ENCODE results near the gene ACOT2.
"Not testable (repeated sequence)": the region's sequence is repeated elsewhere in the genome, so short reads cannot be mapped to it uniquely, and the experiment has no call there.

Gene ACOT2

DNA sequence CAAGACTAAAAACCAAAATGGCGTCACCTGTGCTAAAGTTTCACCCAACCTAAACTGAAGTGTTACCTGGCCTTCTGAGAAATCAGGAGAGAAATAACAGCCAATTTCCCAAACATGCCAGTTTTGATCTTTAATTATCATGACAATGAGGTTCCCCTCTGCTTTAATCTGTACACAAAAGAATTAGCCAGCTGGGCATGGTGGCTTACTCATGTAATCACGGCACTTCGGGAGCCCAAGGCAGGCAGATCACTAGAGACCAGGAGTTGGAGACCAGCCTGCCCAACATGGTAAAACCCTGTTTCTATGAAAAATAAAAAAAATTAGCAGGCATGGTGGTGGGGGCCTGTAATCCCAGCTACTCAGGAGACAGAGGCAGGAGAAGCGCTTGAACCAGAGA, 15.2 kb upstream of the ACOT2 start:
- TF ChIP-seq, protein P1, sequence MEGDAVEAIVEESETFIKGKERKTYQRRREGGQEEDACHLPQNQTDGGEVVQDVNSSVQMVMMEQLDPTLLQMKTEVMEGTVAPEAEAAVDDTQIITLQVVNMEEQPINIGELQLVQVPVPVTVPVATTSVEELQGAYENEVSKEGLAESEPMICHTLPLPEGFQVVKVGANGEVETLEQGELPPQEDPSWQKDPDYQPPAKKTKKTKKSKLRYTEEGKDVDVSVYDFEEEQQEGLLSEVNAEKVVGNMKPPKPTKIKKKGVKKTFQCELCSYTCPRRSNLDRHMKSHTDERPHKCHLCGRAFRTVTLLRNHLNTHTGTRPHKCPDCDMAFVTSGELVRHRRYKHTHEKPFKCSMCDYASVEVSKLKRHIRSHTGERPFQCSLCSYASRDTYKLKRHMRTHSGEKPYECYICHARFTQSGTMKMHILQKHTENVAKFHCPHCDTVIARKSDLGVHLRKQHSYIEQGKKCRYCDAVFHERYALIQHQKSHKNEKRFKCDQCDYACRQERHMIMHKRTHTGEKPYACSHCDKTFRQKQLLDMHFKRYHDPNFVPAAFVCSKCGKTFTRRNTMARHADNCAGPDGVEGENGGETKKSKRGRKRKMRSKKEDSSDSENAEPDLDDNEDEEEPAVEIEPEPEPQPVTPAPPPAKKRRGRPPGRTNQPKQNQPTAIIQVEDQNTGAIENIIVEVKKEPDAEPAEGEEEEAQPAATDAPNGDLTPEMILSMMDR (IDR thresholded peaks at IDR 0.05; ENCODE audit: borderline replicate concordance, control extremely low read depth, extremely low read depth, insufficient read depth, missing control alignments) = no peak
- DNase-seq (ENCODE audit: low spot score) = no peak
- in situ Hi-C loops (cut with MboI; ENCODE audit: low sequenced_read_pairs, unreplicated experiment) = no loop called here

DNA sequence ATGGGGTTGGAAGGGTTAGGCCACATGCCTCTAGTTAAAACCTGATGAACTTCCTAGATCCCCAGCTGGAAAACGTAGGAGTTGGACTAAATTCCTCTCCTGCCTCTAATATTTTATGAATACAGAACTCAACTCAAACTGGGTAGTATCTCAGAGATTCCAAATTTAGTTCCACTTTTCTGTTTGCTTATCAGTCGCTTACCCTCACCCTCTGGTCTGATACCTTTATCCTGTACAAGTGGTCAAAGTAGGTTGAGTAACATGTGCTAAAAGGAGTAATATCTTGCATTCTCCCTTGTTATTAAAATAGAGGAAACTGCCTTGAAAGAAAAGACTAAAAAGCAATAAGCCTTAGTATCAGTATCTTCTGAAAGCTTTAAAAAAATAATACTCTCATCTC, 11.8 kb upstream of the ACOT2 start:
- in situ Hi-C loops (cut with MboI; ENCODE audit: low sequenced_read_pairs, unreplicated experiment) = not testable (repeated sequence)

DNA sequence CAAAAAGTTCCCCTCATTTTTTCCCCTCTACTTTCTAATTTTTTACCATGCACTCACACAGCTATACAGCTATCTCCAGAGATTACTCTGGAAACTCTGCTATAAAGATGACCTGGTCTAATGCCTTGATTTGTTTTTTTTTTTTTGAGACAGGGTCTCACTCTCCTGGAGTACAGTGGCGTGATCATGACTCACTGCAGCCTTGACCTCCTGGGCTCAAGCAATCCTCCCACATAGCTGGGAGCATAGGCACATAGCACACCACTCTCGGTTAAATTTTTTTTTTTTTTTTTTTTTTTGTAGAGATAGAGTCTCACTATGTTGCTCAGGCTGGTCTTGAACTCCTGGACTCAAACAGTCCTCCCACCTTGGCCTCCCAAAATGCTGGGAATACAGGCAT, 10.8 kb upstream of the ACOT2 start:
- DNase-seq (ENCODE audit: low spot score); in situ Hi-C loops (cut with MboI; ENCODE audit: low sequenced_read_pairs, unreplicated experiment): not testable (repeated sequence)

More for the DNA sequence above, 11.8 kb upstream of the ACOT2 start:
- not testable (repeated sequence) for DNase-seq (ENCODE audit: low spot score)

DNA sequence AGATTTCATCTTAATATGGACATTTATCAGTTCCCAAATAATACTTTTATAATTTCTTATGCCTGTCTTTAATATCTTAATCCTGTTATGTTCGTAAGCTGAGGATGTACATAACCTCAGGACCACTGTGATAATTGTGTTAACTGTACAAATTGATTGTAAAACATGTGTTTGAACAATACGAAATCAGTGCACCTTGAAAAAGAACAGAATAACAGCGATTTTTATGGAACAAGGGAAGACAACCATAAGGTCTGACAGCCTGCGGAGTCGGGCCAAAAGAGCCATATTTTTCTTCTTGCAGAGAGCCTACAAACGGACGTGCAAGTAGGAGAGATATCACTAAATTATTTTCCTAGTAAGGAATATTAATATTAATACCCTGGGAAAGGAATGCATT, 6.8 kb upstream of the ACOT2 start:
- in situ Hi-C loops (cut with MboI; ENCODE audit: low sequenced_read_pairs, unreplicated experiment) = loop anchor here (5.0 kb wide), 1 partner anchor 45 kb away; no protein-coding TSS in a partner anchor
- not testable (repeated sequence) for DNase-seq (ENCODE audit: low spot score)

DNA sequence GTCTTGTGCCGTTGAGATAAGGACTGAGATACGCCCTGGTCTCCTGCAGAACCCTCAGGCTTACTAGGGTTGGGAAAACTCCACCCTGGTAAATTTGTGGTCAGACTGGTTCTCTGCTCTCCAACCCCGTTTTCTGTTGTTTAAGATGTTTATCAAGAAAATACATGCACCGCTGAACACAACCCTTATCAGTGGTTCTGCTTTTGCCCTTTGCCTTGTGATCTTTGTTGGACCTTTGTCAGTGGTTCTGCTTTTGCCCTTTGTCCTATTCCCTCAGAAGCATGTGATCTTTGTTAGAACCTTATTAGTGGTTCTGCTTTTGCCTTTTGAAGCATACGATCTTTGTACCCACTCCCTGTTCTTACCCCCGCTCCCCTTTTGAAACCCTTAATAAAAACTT, 6.3 kb upstream of the ACOT2 start:
- not testable (repeated sequence) for DNase-seq (ENCODE audit: low spot score)
- in situ Hi-C loops (cut with MboI; ENCODE audit: low sequenced_read_pairs, unreplicated experiment) = loop anchor here (5.0 kb wide), 1 partner anchor 45 kb away; no protein-coding TSS in a partner anchor

DNA sequence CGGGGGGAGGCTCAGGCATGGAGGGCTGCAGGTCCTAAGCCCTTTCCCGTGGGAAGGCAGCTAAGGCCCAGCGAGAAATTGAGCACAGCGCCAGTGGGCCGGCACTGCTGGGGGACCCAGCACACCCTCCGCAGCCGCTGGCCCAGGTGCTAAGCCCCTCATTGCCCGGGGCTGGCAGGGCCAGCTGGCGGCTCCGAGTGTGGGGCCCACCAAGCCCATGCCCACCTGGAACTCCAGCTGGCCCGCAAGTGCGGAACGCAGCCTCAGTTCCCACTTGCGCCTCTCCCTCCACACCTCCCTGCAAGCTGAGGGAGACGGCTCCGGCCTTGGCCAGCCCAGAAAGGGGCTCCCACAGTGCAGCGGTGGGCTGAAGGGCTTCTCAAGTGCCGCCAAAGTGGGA, 2.6 kb upstream of the ACOT2 start:
- DNase-seq (ENCODE audit: low spot score); in situ Hi-C loops (cut with MboI; ENCODE audit: low sequenced_read_pairs, unreplicated experiment): not testable (repeated sequence)

DNA sequence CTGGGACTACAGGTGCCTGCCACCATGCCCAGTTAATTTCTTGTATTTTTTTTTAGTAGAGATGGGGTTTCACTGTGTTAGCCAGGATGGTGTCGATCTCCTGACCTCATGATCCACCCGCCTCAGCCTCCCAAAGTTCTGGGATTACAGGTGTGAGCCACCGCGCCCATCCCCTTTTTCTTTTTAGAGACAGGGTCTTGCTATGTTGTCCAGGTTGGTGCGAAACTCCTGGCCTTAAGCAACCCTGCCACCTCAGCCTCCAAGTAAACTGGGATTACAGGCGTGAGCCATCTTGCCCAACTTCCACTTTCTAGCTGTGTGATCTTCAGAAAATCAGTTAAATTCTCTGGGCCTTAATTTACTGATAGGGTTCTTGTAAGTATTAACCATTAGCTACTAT, 2.1 kb upstream of the ACOT2 start:
- DNase-seq (ENCODE audit: low spot score); in situ Hi-C loops (cut with MboI; ENCODE audit: low sequenced_read_pairs, unreplicated experiment): not testable (repeated sequence)

DNA sequence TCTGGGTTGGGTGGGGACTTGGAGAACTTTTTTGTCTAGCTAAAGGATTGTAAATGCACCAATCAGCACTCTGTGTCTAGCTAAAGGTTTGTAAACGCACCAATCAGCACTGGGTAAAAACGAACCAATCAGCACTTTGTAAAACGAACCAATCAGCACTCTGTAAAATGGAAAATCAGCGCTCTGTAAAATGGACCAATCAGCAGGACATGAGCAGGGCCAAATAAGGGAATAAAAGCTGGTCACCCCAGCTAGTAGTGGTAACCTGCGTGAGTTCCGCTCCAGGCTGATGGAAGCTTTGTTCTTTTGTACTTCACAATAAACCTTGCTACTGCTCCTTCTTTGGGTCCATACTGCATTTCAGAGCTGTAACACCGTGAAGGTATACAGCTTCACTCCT, 1.7 kb upstream of the ACOT2 start:
- TF ChIP-seq, protein P1 (IDR thresholded peaks at IDR 0.05; ENCODE audit: borderline replicate concordance, control extremely low read depth, extremely low read depth, insufficient read depth, missing control alignments) = no peak
- in situ Hi-C loops (cut with MboI; ENCODE audit: low sequenced_read_pairs, unreplicated experiment) = no loop called here
- no peak for DNase-seq (ENCODE audit: low spot score)

DNA sequence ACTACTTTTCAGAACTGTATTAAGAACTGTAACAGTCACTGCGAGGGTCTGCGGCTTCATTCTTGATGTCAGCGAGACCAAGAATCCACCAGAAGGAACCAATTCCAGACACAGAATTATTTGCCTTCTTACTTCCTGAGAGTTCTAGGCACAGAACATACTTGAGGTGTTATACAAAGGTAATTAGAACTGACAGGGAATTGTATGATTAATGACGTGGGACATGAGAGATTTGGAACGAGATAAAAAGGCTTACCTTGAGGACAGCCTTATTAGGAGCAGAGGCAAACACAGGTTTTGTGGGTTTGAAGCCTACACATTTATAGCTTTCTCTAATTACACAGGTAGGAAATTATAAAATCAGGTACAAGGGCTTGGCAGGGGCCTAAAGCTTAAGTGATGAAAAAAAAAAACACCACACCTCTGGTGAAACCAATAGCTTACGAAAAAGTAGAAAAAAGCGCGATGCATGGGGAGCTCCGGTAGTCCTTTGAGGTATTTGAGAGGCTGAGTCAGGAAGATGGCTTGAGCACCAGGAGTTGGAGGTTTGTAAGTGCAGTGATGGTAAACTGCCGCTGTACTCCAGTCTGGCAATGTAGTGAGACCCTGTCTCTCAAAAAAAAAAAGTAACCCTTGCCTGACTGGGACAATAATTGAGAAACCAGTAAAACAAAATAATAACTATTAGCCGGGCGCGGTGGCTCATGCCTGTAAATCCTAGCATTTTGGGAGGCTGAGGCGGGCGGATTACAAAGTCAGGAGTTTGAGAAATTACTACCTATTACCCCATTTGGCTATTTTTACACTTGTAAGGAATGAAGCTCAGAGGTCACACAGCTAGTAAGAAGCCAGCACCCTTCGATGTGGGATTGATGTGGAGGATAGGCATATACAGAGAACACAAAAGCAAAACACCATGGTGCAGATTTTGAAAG, 795 bp upstream of the ACOT2 start:
- in situ Hi-C loops (cut with MboI; ENCODE audit: low sequenced_read_pairs, unreplicated experiment) = no loop called here
- DNase-seq (ENCODE audit: low spot score) = peak; percentile 8
- TF ChIP-seq, protein P1 (IDR thresholded peaks at IDR 0.05; ENCODE audit: borderline replicate concordance, control extremely low read depth, extremely low read depth, insufficient read depth, missing control alignments) = no peak

DNA sequence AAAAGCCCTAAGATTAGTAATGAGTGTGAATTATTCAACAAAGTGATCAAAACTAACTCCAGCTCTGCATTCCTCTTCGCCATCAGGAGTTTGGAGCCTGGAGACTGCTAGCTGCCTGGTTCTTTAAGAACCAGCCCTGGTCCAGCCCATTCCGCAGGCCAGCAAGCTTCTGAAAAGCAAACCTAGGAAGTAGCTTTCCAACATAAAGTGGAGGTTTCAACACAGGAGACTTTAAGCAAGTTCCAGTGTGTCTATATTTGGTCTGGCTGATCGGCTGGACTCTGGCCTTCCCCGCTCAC, 178 bp upstream of the ACOT2 start:
- DNase-seq (ENCODE audit: low spot score); in situ Hi-C loops (cut with MboI; ENCODE audit: low sequenced_read_pairs, unreplicated experiment): not testable (repeated sequence)

DNA sequence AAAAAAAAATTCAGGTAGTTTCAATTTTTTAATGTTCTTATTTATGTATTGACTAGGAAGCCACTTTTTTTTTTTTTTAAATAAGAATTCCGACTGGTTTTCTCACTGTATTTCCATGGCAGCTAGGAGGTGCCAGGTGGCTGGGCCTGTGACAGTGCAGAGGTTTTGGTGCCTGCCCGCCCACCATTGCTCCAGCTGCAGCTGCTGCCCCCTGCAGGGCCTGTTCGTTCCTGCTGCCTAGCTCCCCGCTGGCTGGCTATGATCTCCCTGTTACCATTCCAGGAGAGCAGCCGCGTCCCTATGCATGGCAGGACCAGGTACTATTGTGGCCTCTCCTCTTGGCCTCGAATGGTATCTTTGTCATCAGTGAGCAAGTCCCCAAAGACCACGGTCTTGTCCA, 1.9 kb downstream of the ACOT2 start:
- in situ Hi-C loops (cut with MboI; ENCODE audit: low sequenced_read_pairs, unreplicated experiment) = not testable (repeated sequence)
- DNase-seq (ENCODE audit: low spot score) = peak; percentile 51

DNA sequence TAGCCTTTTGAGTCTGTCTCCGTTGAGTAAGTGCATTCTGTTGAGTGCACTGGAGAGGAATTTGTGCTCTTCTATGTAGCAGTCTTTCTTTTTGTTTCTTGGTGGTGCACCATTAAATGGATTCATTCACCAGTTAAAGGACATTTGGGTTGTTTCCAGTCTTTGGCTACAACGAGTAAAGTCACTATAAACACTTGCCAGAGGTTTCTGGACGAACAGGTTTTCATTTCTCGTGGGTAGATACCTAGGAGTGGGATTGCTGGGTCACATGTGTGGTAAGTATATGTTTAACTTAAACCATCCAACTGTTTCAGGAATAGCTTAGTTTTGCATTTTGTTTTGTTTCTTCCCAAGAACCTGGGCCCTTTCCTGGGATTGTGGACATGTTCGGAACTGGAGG, 4.0 kb downstream of the ACOT2 start:
- DNase-seq (ENCODE audit: low spot score); in situ Hi-C loops (cut with MboI; ENCODE audit: low sequenced_read_pairs, unreplicated experiment): not testable (repeated sequence)

DNA sequence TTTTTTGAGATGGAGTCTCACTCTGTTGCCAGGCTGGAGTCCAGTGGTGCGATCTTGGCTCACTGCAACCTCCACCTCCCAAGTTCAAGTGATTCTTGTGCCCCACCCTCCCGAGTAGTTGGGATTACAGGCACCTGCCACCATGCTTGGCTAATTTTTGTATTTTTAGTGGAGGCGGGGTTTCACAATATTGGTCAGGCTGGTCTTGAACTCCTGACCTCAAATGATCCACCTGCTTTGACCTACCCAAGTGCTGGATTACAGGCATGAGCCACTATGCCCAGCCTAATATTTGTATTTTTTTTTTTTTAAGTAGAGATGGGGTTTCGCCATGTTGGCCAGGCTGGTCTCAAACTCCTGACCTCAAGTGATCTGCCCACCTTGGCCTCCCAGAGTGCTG, 4.7 kb downstream of the ACOT2 start:
- DNase-seq (ENCODE audit: low spot score); in situ Hi-C loops (cut with MboI; ENCODE audit: low sequenced_read_pairs, unreplicated experiment): not testable (repeated sequence)

DNA sequence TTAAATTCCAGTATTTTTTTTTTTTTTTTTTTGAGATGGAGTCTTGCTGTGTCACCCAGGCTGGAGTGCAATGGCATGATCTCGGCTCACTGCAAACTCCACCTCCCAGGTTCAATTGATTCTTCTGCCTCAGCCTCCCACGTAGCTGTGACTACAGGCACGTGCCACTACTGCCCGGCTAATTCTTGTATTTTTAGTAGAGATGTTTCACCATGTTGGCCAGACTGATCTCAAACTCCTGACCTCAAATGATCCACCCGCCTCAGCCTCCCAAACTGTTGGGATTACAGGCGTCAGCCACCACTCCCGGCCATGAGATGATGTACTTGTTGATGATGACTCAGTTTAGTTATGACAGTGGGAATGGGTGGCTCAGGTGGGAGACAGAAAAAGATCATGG, 5.2 kb downstream of the ACOT2 start:
- in situ Hi-C loops (cut with MboI; ENCODE audit: low sequenced_read_pairs, unreplicated experiment); DNase-seq (ENCODE audit: low spot score): not testable (repeated sequence)

All from GM13976 (cell line).